ENCODE data around the gene FRMPD4. TPM values are rescaled to one million over a fixed set of nuclear protein-coding genes. Genes with fewer than 3 reads are reported as not detected.

Gene FRMPD4
- total RNA-seq, 1 donor from 2014 or later = 0.79 TPM

DNA sequence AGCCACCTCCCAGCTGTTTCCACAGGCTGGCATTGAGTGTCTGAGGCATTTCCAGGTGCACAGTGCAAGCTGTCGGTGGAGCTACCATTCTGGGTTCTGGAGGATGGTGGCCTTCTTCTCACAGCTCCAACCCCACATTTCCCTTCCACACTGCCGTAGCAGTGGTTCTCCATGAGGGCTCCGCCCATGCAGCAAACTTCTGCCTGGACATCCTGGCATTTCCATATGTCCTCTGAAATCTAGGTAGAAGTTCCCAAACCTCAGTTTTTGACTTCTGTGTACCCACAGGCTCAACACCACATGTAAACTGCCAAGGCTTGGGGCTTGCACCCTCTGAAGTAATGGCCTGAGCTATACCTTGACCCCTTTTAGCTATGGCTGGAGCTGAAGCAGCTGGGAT, 10.3 kb upstream of the FRMPD4 start:
- Histone ChIP-seq H3K4me3 (ENCODE audit: low read depth, low read length) (no peak overlapping the region), H3K27me3 (ENCODE audit: control insufficient read depth, insufficient read depth, low read length) (no peaks in the 10 kb centered on the region), H3K36me3 (ENCODE audit: control insufficient read depth, insufficient read depth, low read length) (no peaks in the 10 kb centered on the region)
- FAIRE-seq = no peak
- TF ChIP-seq, protein P1, sequence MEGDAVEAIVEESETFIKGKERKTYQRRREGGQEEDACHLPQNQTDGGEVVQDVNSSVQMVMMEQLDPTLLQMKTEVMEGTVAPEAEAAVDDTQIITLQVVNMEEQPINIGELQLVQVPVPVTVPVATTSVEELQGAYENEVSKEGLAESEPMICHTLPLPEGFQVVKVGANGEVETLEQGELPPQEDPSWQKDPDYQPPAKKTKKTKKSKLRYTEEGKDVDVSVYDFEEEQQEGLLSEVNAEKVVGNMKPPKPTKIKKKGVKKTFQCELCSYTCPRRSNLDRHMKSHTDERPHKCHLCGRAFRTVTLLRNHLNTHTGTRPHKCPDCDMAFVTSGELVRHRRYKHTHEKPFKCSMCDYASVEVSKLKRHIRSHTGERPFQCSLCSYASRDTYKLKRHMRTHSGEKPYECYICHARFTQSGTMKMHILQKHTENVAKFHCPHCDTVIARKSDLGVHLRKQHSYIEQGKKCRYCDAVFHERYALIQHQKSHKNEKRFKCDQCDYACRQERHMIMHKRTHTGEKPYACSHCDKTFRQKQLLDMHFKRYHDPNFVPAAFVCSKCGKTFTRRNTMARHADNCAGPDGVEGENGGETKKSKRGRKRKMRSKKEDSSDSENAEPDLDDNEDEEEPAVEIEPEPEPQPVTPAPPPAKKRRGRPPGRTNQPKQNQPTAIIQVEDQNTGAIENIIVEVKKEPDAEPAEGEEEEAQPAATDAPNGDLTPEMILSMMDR (IDR thresholded peaks at IDR 0.05; ENCODE audit: insufficient read depth, low read length, severe bottlenecking) = no peak
- DNase-seq (ENCODE audit: low read depth) = no peak

GRCh38 chrX:12137951-12138360, 317 bp upstream of the FRMPD4 start:
- FAIRE-seq (no peak), DNase-seq (ENCODE audit: low read depth) (no peak)
- no peaks in the 10 kb centered on the region for H3K27me3 ChIP-seq (ENCODE audit: control insufficient read depth, insufficient read depth, low read length)
- no peaks in the 10 kb centered on the region for H3K36me3 ChIP-seq (ENCODE audit: control insufficient read depth, insufficient read depth, low read length)
- H3K4me3 ChIP-seq (ENCODE audit: low read depth, low read length) = peak overlapping the region; percentile 40
- TF ChIP-seq, protein P1 (IDR thresholded peaks at IDR 0.05; ENCODE audit: insufficient read depth, low read length, severe bottlenecking) = no peak

DNA sequence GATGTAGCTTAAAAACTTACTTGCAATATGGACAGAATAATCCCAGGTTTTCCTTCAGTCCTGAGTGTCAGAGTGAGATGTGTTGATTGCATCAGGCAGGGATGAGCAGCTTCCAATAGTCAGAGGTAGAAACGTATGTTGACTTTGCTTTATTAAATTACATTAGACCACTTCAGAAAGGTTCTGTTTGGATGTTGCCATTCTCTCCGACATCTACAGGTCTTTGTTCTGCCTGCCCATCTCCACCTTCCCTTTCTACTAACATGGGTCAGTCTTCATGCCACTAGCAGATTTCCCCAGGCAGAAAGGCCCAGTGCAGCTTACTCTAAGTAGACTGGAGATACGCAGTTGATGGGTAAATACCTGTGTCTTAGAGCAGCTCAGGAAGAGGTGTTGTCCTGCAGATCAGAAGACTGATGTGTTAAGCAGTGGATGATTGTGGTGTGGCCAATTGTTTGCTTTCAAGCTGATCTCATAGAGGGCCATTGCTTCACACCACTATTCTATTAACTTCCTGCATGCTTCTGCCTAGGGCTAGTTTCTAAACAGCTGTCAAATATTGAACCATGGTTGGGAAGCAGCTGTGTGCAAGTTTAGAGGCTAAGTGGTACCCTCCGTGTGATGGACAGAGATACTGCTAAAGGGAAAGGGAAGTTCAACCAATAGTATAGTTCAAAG, 1.8 kb downstream of the FRMPD4 start:
- Histone ChIP-seq H3K27me3 (ENCODE audit: control insufficient read depth, insufficient read depth, low read length) (no peaks in the 10 kb centered on the region), H3K4me3 (ENCODE audit: low read depth, low read length) (no peak overlapping the region), H3K36me3 (ENCODE audit: control insufficient read depth, insufficient read depth, low read length) (no peaks in the 10 kb centered on the region)
- TF ChIP-seq, protein P1 (IDR thresholded peaks at IDR 0.05; ENCODE audit: insufficient read depth, low read length, severe bottlenecking) = no peak
- FAIRE-seq (no peak), DNase-seq (ENCODE audit: low read depth) (peak; percentile 77)

- FAIRE-seq = no peak
- no peaks in the 10 kb centered on the region for H3K36me3 ChIP-seq (ENCODE audit: control insufficient read depth, insufficient read depth, low read length)
- no peak for DNase-seq (ENCODE audit: low read depth)
- no peak overlapping the region for H3K4me3 ChIP-seq (ENCODE audit: low read depth, low read length)
- TF ChIP-seq, protein P1 (IDR thresholded peaks at IDR 0.05; ENCODE audit: insufficient read depth, low read length, severe bottlenecking) = no peak
- no peaks in the 10 kb centered on the region for H3K27me3 ChIP-seq (ENCODE audit: control insufficient read depth, insufficient read depth, low read length)
Measured at GRCh38 chrX:12141511-12141910, 3.2 kb downstream of the FRMPD4 start.

DNA sequence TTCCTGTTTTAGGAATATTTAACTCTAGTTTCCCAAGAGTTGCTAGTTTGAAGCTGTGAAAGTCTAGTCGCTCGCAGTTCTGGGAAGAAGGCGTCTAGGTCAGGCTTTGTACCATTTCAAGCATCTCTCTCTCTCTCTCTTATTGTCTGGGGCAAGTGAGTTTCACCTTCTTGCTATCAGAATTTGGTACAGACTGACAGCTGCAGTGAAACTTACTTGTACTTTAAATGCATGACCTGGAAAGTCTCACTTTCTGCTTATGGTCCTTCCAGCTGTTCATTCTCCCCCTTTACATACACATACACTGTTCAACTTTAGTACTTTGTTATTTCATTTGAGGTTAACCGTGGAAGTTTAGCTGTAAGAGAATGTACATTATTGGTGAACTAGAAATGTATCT, 4.4 kb downstream of the FRMPD4 start:
- DNase-seq (ENCODE audit: low read depth) = no peak
- H3K4me3 ChIP-seq (ENCODE audit: low read depth, low read length) = no peak overlapping the region
- H3K36me3 ChIP-seq (ENCODE audit: control insufficient read depth, insufficient read depth, low read length) = no peaks in the 10 kb centered on the region
- no peak for FAIRE-seq
- TF ChIP-seq, protein P1 (IDR thresholded peaks at IDR 0.05; ENCODE audit: insufficient read depth, low read length, severe bottlenecking) = no peak
- no peaks in the 10 kb centered on the region for H3K27me3 ChIP-seq (ENCODE audit: control insufficient read depth, insufficient read depth, low read length)

- no peak for FAIRE-seq
- no peaks in the 10 kb centered on the region for H3K36me3 ChIP-seq (ENCODE audit: control insufficient read depth, insufficient read depth, low read length)
- no peak for DNase-seq (ENCODE audit: low read depth)
- no peak overlapping the region for H3K4me3 ChIP-seq (ENCODE audit: low read depth, low read length)
- TF ChIP-seq, protein P1 (IDR thresholded peaks at IDR 0.05; ENCODE audit: insufficient read depth, low read length, severe bottlenecking) = no peak
- H3K27me3 ChIP-seq (ENCODE audit: control insufficient read depth, insufficient read depth, low read length) = no peaks in the 10 kb centered on the region
Measured at GRCh38 chrX:12145402-12145801, 7.1 kb downstream of the FRMPD4 start.

Measured in bronchial epithelial cell (primary cell).